AG09309 (cell line): ENCODE data around the gene CPPED1.

Experiments used
- DNase-seq: peaks from one replicate; pipeline ENCODE4 v3.0.0-alpha.2; 2010; ENCODE audit warnings: low read depth
- H3K4me3 ChIP-seq: 2 replicates; pipeline ENCODE4 v1.5.1; 2011; ENCODE audit warnings: mild to moderate bottlenecking, low read depth, low read length, moderate library complexity; ENCODE audit not compliant: control insufficient read depth
- TF ChIP-seq, protein P1 (sequence below): IDR thresholded peaks from 2 replicates; pipeline ENCODE4 v1.5.1; 2011; ENCODE audit warnings: mild to moderate bottlenecking, low read depth, low read length, inconsistent platforms; ENCODE audit not compliant: insufficient read depth, control insufficient read depth; ENCODE audit errors: missing control alignments

The CPPED1 gene

DNA sequence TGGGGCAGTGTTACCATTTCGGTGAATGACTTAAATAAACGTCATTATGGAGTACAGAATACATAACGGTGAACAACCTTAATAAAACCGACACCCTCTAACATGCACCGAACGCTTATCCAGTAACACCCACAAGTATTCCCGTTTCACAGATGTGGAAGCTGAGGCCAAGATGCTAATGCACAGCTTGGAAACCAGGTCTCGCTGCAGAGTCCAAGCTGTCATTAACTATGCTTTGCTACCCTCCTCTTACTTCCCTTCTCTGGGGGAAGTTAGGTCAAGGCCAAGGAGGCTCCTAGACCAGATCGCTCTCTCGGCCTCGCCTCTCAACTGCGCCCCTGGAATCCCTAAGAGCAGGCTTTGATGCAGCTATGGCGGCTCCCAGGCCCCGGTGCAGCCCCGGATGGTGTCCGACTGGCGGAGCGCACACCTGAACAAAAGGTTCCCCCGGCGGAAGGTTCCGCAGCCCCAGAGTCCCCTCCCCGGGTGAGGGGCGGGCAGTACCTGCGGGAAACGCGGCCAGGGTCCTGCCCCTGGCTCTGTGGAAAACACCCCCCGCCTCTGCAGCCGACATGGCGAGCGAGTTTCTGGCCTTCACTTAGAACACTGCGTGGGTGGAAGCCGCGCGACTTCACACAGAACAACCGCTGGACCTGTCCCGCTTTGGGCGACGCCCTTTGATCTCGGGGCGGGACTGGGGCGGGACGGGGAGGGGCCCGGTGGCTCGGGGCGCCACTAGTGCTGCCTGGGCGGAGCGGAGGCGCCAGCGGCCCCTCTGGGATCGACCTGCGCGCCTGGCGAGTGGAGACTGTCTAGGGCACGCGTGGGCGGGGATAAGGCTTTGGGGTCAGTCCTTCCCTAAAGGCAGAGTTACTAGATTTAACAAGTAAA, at the start of gene CPPED1:
TSS of gene CPPED1 (minus strand) at position 685 of the 891 bp plus-strand sequence. CDS start at position 574, 111 bp downstream.
- peak within 1 kb of the TSS; percentile 81 for H3K4me3 ChIP-seq
- DNase-seq: peak; percentile 67
- TF ChIP-seq, protein P1, sequence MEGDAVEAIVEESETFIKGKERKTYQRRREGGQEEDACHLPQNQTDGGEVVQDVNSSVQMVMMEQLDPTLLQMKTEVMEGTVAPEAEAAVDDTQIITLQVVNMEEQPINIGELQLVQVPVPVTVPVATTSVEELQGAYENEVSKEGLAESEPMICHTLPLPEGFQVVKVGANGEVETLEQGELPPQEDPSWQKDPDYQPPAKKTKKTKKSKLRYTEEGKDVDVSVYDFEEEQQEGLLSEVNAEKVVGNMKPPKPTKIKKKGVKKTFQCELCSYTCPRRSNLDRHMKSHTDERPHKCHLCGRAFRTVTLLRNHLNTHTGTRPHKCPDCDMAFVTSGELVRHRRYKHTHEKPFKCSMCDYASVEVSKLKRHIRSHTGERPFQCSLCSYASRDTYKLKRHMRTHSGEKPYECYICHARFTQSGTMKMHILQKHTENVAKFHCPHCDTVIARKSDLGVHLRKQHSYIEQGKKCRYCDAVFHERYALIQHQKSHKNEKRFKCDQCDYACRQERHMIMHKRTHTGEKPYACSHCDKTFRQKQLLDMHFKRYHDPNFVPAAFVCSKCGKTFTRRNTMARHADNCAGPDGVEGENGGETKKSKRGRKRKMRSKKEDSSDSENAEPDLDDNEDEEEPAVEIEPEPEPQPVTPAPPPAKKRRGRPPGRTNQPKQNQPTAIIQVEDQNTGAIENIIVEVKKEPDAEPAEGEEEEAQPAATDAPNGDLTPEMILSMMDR: no peak

DNA sequence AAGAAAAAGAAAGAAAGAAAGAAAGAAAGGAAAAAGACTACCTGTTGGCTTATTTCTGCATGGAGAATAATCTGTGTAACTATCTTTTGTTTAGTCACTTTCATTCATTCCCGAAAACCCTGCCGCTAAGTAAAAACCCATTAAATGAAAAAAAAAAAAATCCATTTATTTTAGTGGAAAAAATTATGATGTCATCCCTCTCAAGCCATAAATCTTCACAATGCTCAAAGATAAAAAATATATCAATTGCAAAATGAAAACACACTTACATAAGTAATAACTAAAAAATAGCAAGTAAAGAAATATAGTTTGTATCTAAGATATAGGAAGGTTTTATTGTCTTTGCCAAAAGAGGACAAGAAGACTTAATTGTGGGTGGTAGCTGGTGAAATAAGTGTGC, 46.5 kb upstream of the CPPED1 start:
- no peak overlapping the region for H3K4me3 ChIP-seq
- no peak for DNase-seq
- TF ChIP-seq, protein P1: no peak

- no peak for DNase-seq
- TF ChIP-seq, protein P1: no peak
- H3K4me3 ChIP-seq: no peak overlapping the region
These were observed 42.9 kb upstream of the CPPED1 start for GRCh38 chr16:12846592-12846991.

DNA sequence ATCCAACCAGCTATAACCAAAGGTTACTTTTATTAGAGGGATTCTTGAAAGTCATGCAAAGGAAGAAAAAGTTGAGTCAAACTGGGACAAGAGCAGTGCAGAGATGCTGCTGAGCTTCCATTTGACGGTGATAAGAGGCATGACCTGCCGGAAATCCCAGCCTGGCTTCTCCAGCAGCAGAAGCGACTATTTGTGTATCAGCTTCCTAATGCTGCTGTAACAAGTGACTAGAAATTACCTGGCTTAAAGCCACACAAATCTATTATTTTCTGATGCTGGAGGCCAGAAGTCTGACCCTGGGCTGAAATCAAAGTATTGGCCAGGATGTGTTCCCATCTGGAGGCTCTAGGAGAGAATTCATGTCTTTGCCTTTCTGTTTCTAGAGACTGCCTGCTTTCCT, 41.6 kb upstream of the CPPED1 start:
- no peak for DNase-seq
- TF ChIP-seq, protein P1: no peak
- no peak overlapping the region for H3K4me3 ChIP-seq

- no peak for DNase-seq
- TF ChIP-seq, protein P1: no peak
- no peak overlapping the region for H3K4me3 ChIP-seq
These were observed 34.1 kb upstream of the CPPED1 start for GRCh38 chr16:12837756-12838155.

GRCh38 chr16:12837291-12837690, 33.6 kb upstream of the CPPED1 start:
- TF ChIP-seq, protein P1: no peak
- DNase-seq: no peak
- H3K4me3 ChIP-seq: no peak overlapping the region
